ENCODE results near the gene ALG6. TPM values are rescaled to one million over a fixed set of nuclear protein-coding genes. Genes with fewer than 3 reads are reported as not detected.

ALG6 gene
- 1 to 10 TPM; 3.3 to 4.9 (median 4.2) TPM for total RNA-seq
- polyA plus RNA-seq, result 1 to 10 TPM; 3.5 to 6.9 (median 6.9) TPM
- long read RNA-seq, donor 1, transcript ALG6-202 (15 exons, 3,371 nt), result major isoform, 6 of 7 reads
- long read RNA-seq, donor 1, partial matches to known transcripts, result 0 of 7 reads
- long read RNA-seq, donor 1, other reads (novel, unspliced or antisense), result 1 of 7 reads
- long read RNA-seq, donor 2, partial matches to known transcripts, result 1 of 7 reads
- long read RNA-seq, donor 2, other reads (novel, unspliced or antisense), result 2 of 7 reads

- intact Hi-C loops (cut with DNase I), result no loop called here
- H3K27me3 ChIP-seq (ENCODE audit: insufficient read depth in 3 of 3, low read length in 2 of 3), result no peaks in the 10 kb centered on the region
- peaks cover 9% of the 10 kb centered on the region for H3K4me1 ChIP-seq
- 0 to 1% (median 0%) methylated on average over 44 to 77 of the region's 77 CpGs for WGBS, 3 donors
- no peaks in the 10 kb centered on the region for H3K9me3 ChIP-seq
- DNase-seq (peak; percentile 96 to 97), ATAC-seq (peak; percentile 98 to 99 (median 99))
- H3K27ac ChIP-seq, result peak within 1 kb of the TSS; percentile 85
- H3K36me3 ChIP-seq (ENCODE audit: insufficient read depth in 1 of 2, low read depth in 1 of 2), result peaks cover 0 to 17% of the 10 kb centered on the region in 2 donors
- TF ChIP-seq, protein P1, sequence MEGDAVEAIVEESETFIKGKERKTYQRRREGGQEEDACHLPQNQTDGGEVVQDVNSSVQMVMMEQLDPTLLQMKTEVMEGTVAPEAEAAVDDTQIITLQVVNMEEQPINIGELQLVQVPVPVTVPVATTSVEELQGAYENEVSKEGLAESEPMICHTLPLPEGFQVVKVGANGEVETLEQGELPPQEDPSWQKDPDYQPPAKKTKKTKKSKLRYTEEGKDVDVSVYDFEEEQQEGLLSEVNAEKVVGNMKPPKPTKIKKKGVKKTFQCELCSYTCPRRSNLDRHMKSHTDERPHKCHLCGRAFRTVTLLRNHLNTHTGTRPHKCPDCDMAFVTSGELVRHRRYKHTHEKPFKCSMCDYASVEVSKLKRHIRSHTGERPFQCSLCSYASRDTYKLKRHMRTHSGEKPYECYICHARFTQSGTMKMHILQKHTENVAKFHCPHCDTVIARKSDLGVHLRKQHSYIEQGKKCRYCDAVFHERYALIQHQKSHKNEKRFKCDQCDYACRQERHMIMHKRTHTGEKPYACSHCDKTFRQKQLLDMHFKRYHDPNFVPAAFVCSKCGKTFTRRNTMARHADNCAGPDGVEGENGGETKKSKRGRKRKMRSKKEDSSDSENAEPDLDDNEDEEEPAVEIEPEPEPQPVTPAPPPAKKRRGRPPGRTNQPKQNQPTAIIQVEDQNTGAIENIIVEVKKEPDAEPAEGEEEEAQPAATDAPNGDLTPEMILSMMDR (IDR thresholded peaks at IDR 0.05), result no peak
- H3K4me3 ChIP-seq, result peak within 1 kb of the TSS; percentile 90
Observed at GRCh38 chr1:63367215-63368103, at the start of gene ALG6. Gene ALG6 (plus strand): TSS chr1:63367627. CDS start chr1:63370978, 3,351 bp downstream.

- Histone ChIP-seq H3K27ac (no peak overlapping the region), H3K4me3 (peak overlapping the region; percentile 71), H3K27me3 (ENCODE audit: insufficient read depth in 3 of 3, low read length in 2 of 3) (peaks cover 0 to 82% (median 44%) of the 10 kb centered on the region in 3 donors), H3K9me3 (no peaks in the 10 kb centered on the region), H3K4me1 (peaks cover 8% of the 10 kb centered on the region), H3K36me3 (ENCODE audit: insufficient read depth in 1 of 2, low read depth in 1 of 2) (no peaks in the 10 kb centered on the region)
- WGBS, 3 donors, result 7 to 9% (median 8%) methylated on average over 14 of the region's 14 CpGs
- DNase-seq (no peak), ATAC-seq (peak in 2 of 4 donors; percentile 2 to 3)
- TF ChIP-seq, protein P1 (IDR thresholded peaks at IDR 0.05), result no peak
- intact Hi-C loops (cut with DNase I), result loop anchor here in 1 of 2 donors (5.0 kb wide), 1 partner anchor 125 kb away; no protein-coding TSS in a partner anchor
Observed at GRCh38 chr1:63317817-63318152, 49.6 kb upstream of the ALG6 start.

DNA sequence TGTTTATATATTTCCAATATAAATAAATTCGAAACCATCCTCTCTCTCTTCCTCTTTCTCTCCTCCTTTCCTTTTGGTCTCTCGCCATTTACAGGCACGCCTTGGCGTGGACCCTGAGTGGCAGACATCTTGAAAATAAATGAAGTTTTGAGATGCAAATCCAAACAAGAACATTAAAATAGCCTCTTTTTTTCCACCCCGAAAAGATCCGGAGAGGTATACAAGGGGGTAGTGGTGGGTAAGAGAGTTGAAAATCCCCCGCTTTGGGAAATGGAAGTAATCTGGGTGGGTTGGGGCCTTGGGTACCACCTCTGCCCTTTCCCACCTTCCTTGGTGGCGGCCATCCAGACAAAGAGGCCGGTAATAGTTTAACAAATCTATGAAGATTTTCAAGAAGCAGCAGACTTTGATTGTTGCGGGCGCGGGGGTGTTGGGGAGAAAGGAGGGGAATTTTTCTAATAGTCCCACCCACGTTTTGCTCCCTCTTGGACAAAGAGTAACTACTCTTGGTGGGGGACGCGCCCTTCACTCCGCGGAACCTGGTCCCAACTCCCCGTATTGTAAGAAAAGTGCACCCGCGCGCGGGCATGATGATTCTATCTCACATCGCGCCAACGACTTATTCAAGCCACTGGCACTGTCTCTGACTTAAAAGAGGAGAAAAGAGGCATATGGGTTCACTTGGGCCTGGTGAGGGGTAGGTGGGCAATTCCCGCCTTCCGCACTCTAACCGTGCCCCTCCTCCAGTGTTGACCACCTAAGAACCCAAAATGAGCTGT lies 49.0 kb upstream of the ALG6 start:
- ATAC-seq (no peak), DNase-seq (no peak)
- H3K9me3 ChIP-seq, result no peaks in the 10 kb centered on the region
- 23 to 26% (median 24%) methylated on average over 28 of the region's 28 CpGs for WGBS, 3 donors
- H3K27ac ChIP-seq, result no peak overlapping the region
- intact Hi-C loops (cut with DNase I), result loop anchor here in 1 of 2 donors (5.0 kb wide), 1 partner anchor 124 kb away; no protein-coding TSS in a partner anchor
- H3K27me3 ChIP-seq (ENCODE audit: insufficient read depth in 3 of 3, low read length in 2 of 3), result peaks cover 0 to 88% (median 49%) of the 10 kb centered on the region in 3 donors
- H3K4me3 ChIP-seq, result no peak overlapping the region
- peaks cover 8% of the 10 kb centered on the region for H3K4me1 ChIP-seq
- TF ChIP-seq, protein P1 (IDR thresholded peaks at IDR 0.05), result no peak
- no peaks in the 10 kb centered on the region for H3K36me3 ChIP-seq (ENCODE audit: insufficient read depth in 1 of 2, low read depth in 1 of 2)

All from psoas muscle (tissue), 8 donors.